ENCODE results near the gene COL5A1.

DNA sequence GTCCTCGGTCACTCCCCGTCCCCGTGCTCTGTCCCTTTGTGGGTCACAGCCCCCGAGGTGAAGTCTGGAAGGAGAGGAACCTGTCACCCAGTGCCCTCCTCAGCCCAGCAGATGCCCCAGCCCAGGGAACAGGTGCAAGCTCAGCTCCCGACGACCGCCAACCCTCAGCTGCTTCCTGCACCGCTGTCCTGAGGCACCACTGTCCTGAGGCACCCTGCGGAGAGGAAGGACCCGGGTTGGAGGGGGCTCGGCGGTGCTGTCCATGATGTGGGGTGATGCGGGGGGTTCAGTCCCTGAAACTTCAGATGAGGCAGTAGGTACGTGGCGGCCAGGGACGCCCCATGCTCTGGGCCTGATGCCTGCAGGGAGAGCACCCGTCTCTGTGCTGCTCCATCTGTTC is 81.4 kb downstream of the COL5A1 start:
- TF ChIP-seq CTCF (conservative IDR thresholded peaks at IDR 0.05; ENCODE audit: low read depth in 2 of 2) (no peak), NANOG (IDR thresholded peaks at IDR 0.05; ENCODE audit: borderline replicate concordance) (no peak), EZH2 (IDR thresholded peaks at IDR 0.05; ENCODE audit: low read depth, unreplicated experiment) (no peak), CREB1 (CRISPR knock-in tag; IDR thresholded peaks at IDR 0.05; ENCODE audit: low read depth) (no peak), POLR2AphosphoS5 (IDR thresholded peaks at IDR 0.05; ENCODE audit: low read depth) (no peak), REST (IDR thresholded peaks at IDR 0.05; ENCODE audit: unreplicated experiment) (no peak), ZNF331 (CRISPR knock-in tag; IDR thresholded peaks at IDR 0.05; ENCODE audit: low read depth) (no peak), EZH2phosphoT487 (IDR thresholded peaks at IDR 0.05; ENCODE audit: unreplicated experiment) (no peak), ZNF114 (CRISPR knock-in tag; IDR thresholded peaks at IDR 0.05) (no peak), JUNB (IDR thresholded peaks at IDR 0.05; ENCODE audit: unreplicated experiment) (no peak)

Measured in GM23338 (cell line).